ENCODE results near the gene CDH13. TPM values are rescaled to one million over a fixed set of nuclear protein-coding genes. Genes with fewer than 3 reads are reported as not detected.

The CDH13 gene
- total and polyA plus RNA-seq, 2 of the 8 experiments (the other 6 are each of a cell fraction or from before 2014, with no cell fraction given) = 2.3 to 2.4 TPM

DNA sequence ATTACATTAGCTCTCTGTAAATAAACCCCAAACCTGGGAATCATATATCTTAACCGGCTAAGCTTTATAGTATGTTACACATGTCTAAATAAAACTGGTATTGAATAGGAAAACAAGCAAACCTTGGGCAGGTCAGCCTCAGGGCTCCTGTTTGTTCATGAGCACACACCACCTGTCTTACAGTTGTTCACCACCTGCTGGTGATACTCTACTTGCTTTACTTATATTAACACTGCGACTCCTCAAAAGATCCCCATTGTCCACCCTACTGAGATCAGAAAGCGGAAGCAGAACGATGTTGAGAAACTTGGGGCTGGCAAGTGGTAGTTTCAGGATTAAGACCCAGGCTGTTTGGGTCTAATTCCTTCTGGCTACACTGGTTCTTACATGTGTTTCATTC is 16.4 kb downstream of the CDH13 start (continued):
- TF ChIP-seq MAFK (IDR thresholded peaks at IDR 0.05; ENCODE audit: low read depth, low read length) = no peak
